Activated naive CD8-positive, alpha-beta T cell treated with anti-CD3 and anti-CD28 coated beads, Interleukin-2, amount 10 ng/mL, durations not matched to agents 7 days and 5 days (primary cell): Measurements from ENCODE around the gene PTPN22. TPM values are rescaled to one million over a fixed set of nuclear protein-coding genes. Genes with fewer than 3 reads are reported as not detected.

Experiments
- ATAC-seq: fragments of 150-1000 bp; cut with Tn5 transposase; one replicate; pipeline ENCODE4 v1.10.0; 2021; ENCODE audit warnings: low read depth, moderate library complexity
- POLR2A ChIA-PET: fragments of 350-600 bp; sonication (Branson Sonifier 250); formaldehyde crosslinking; loops from one replicate; lab custom pipeline; 2021; ENCODE audit warnings: antibody characterized with exemption; lab: Charles Lee
- DNase-seq: peaks from one replicate; pipeline ENCODE4 v3.0.0; 2021
- H3K27ac Mint-ChIP-seq: one replicate; pipeline ENCODE4 v1.8.0; 2022; ENCODE audit warnings: mild to moderate bottlenecking, mixed read lengths
- H3K27me3 Mint-ChIP-seq: one replicate; pipeline ENCODE4 v1.8.0; 2022; ENCODE audit warnings: mild to moderate bottlenecking, moderate library complexity, mixed read lengths
- H3K36me3 Mint-ChIP-seq: one replicate; pipeline ENCODE4 v1.8.0; 2021; ENCODE audit warnings: mild to moderate bottlenecking, mixed read lengths
- H3K4me1 Mint-ChIP-seq: one replicate; pipeline ENCODE4 v1.8.0; 2021; ENCODE audit warnings: mixed read lengths
- H3K4me3 Mint-ChIP-seq: one replicate; pipeline ENCODE4 v1.8.0; 2022; ENCODE audit warnings: mild to moderate bottlenecking, moderate library complexity, mixed read lengths
- H3K9me3 Mint-ChIP-seq: one replicate; pipeline ENCODE4 v1.8.0; 2021; ENCODE audit warnings: mixed read lengths
- total RNA-seq, 2 experiments: library from RNA; stranded (reverse); gene quantifications; one replicate each; pipeline ENCODE4 v1.2.3, GENCODE V29; 2021

Gene PTPN22
- total RNA-seq, 2 experiments from 2014 or later: 74.1 to 82.9 TPM

DNA sequence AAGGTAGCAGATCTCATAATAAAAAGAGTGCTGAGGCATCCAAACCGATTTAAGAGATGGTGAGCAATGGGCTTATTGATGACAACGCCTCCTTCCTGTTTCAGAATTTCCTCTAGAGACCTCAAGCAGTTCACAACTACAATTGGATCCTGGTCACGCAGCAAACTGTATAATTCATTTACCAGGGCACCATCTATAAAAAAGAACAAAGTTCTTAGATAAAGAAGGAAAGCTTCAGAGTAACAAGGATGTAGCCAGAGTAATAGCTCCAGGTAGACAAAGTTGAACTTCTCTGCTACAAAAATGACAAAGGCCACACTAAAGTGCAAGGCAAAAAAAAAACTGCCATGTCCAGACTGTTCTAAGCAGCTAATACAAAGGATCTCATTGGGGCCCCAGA is 29.7 kb upstream of the PTPN22 start:
- POLR2A ChIA-PET: interaction anchor here (0.6 to 7.7 kb wide), 4 partner anchors 27 to 151 kb away, joined by 3 to 148 read pairs (median 4); partner anchors contain the start of gene HIPK1
- ATAC-seq: no peak

DNA sequence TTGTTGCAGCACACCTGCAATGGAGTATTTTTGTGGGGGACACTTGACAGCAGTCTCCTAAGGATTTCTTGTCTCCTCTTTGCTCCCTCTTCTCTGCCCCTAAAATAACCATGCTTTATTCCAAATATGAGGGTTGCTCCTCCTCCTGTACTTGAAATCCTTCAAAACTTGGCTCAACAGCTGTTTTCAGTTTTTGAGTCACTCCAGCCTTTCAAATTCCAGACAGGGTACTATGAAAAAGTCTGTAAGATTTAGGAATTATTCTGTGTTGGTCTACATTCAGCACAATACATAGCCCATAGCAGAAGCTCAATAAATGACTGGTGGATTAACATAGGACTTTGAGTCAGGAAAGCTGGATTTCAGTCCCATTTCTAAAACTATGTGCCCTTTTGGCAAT is 27.6 kb upstream of the PTPN22 start:
- H3K27ac Mint-ChIP-seq: no peak overlapping the region
- peaks cover 41% of the 10 kb centered on the region for H3K4me1 Mint-ChIP-seq
- no peaks in the 10 kb centered on the region for H3K9me3 Mint-ChIP-seq

More for the DNA sequence above, 29.7 kb upstream of the PTPN22 start:
- Mint-ChIP-seq H3K4me3 (peak overlapping the region; percentile 46), H3K27ac (peak overlapping the region; percentile 80), H3K36me3 (peaks cover 55% of the 10 kb centered on the region), H3K27me3 (no peaks in the 10 kb centered on the region), H3K9me3 (no peaks in the 10 kb centered on the region), H3K4me1 (peaks cover 44% of the 10 kb centered on the region)
- DNase-seq: no peak

DNA sequence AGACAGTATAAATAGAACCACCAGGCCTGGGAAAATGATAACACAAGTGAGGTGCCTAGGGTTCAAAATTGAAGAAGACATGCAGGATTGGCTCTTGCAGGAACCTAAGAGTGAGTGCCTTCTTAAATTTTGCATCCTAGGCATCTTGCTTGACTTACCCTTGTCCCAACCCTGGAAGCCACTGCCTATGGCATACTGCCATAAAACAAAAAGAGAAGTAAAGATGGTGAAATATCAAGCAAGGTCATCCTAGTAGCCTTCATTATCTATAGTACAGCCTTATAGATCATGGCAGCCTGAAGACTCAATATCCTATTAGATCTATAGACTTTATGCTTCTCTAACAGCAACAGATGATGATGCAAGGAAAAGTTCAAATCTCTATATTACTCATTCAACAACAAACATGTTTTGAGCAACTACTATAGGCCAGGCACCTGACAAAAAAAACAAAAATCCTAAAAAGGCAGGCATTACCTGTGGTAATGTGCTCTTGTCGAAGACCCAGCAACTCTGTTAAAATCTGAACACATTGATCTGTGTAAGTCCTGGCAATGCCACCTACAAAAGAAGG is 26.8 kb upstream of the PTPN22 start:
- POLR2A ChIA-PET: no interaction called here
- Mint-ChIP-seq H3K27ac (peak overlapping the region; percentile 56), H3K9me3 (no peaks in the 10 kb centered on the region), H3K27me3 (no peaks in the 10 kb centered on the region), H3K4me1 (peaks cover 35% of the 10 kb centered on the region), H3K4me3 (no peak overlapping the region), H3K36me3 (peaks cover 68% of the 10 kb centered on the region)
- no peak for ATAC-seq
- no peak for DNase-seq

More for the DNA sequence above, 27.6 kb upstream of the PTPN22 start:
- DNase-seq (no peak), ATAC-seq (no peak)
- Mint-ChIP-seq H3K4me3 (no peak overlapping the region), H3K27me3 (no peaks in the 10 kb centered on the region), H3K36me3 (peaks cover 68% of the 10 kb centered on the region)
- POLR2A ChIA-PET: interaction anchor here (0.6 kb wide), 1 partner anchor 46 kb away, joined by 4 read pairs; no protein-coding TSS in a partner anchor

DNA sequence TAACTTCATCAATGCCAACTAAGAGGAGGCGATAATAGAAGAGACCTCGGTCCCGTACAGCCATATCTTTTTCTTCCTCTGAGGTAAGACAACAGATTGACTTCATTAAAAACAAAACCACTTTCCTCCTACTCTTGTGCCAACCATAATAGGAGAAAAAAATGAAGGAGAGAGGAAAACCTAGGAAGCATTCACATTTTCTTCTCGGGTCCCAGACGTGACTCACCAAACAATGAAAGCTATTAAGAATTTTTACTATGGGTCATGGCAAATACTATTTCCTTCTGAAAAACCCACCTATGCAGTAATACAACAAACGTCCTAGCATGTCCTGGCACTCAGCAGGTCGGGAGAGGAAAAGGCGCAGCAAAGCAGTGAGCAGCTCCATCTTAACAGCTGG is 24.4 kb upstream of the PTPN22 start:
- H3K27me3 Mint-ChIP-seq: no peaks in the 10 kb centered on the region
- H3K9me3 Mint-ChIP-seq: no peaks in the 10 kb centered on the region
- DNase-seq (no peak), ATAC-seq (no peak)
- H3K27ac Mint-ChIP-seq: peak overlapping the region; percentile 11
- H3K4me1 Mint-ChIP-seq: peaks cover 16% of the 10 kb centered on the region
- peaks cover 56% of the 10 kb centered on the region for H3K36me3 Mint-ChIP-seq
- POLR2A ChIA-PET: interaction anchor here (0.6 to 1.1 kb wide), 2 partner anchors 24 to 27 kb away, joined by 3 read pairs; no protein-coding TSS in a partner anchor
- no peak overlapping the region for H3K4me3 Mint-ChIP-seq

DNA sequence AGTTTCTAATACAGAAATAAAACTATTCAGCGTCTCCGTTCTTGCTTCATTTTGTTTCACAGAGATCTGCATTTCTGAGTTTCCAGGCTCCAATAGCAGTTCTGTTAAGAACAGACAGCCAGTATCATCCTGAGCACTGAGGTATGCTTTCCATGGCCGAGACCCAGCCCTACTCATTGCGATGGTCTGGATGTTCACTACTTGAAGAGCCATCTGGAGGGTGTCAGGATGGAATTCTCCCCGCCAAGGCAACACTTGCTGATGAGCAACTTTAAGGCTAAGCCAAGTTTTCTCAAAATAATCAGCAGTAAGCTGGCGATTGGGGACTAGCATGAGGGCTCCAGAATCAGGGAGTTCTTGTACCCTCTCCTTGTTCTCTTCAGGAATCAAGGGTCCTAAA is 23.6 kb upstream of the PTPN22 start:
- Mint-ChIP-seq H3K36me3 (peaks cover 53% of the 10 kb centered on the region), H3K27me3 (no peaks in the 10 kb centered on the region), H3K4me3 (no peak overlapping the region), H3K4me1 (peaks cover 16% of the 10 kb centered on the region), H3K27ac (no peak overlapping the region), H3K9me3 (no peaks in the 10 kb centered on the region)
- POLR2A ChIA-PET: no interaction called here
- ATAC-seq: no peak
- DNase-seq: no peak

DNA sequence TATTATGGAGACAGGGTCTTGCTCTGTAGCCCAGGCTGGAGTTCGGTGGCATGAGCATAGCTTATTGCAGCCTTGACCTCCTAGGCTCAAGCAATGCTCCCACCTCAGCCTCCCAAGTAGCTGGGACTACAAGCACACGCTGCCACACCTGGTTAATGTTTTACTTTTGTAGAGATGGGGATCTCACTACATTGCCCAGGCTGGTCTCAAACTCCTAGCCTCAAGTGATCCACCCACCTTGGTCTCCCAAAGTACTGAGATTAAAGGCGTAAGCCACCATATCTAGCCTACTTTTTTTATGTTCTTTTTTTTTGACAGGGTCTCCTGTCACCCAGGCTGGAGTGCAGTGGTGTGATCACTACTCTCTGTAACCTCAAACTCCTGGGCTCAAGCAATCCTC is 21.8 kb upstream of the PTPN22 start:
- Mint-ChIP-seq H3K4me3 (no peak overlapping the region), H3K36me3 (peaks cover 37% of the 10 kb centered on the region), H3K27ac (no peak overlapping the region), H3K27me3 (no peaks in the 10 kb centered on the region), H3K9me3 (no peaks in the 10 kb centered on the region), H3K4me1 (peaks cover 7% of the 10 kb centered on the region)
- ATAC-seq (no peak), DNase-seq (no peak)
- POLR2A ChIA-PET: interaction anchor here (1.3 kb wide), 1 partner anchor 12 kb away, joined by 5 read pairs; no protein-coding TSS in a partner anchor

DNA sequence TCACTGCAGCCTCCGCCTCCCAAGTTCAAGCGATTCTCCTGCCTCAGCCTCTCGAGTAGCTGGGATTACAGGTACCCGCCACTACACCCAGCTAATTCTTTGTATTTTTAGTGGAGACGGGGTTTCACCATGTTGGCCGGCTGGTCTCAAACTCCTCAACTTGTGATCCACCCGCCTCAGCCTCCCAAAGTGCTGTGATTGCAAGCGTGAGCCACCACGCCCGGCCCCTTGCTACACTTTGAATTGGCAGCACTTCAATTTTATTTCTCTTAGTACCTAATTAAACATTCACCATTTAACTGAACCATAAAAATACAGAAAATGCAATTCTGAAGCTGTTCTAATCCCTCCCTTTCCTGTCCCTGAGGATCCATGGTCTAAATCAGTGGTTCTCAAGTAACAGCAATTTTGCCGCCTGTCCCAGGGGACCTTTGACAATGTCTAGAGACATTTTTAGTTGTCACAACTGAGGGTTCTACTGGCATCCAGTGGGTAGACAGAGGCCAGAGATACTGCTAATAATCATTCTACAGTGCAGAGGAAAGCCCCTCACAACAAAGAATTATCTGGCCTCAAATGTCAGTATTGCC is 20.2 kb upstream of the PTPN22 start:
- DNase-seq (no peak), ATAC-seq (no peak)
- peaks cover 9% of the 10 kb centered on the region for H3K4me1 Mint-ChIP-seq
- H3K4me3 Mint-ChIP-seq: no peak overlapping the region
- H3K27me3 Mint-ChIP-seq: no peaks in the 10 kb centered on the region
- POLR2A ChIA-PET: interaction anchor here (0.7 kb wide), 1 partner anchor 88 kb away, joined by 5 read pairs; no protein-coding TSS in a partner anchor
- no peaks in the 10 kb centered on the region for H3K9me3 Mint-ChIP-seq
- H3K36me3 Mint-ChIP-seq: peaks cover 27% of the 10 kb centered on the region
- H3K27ac Mint-ChIP-seq: no peak overlapping the region

DNA sequence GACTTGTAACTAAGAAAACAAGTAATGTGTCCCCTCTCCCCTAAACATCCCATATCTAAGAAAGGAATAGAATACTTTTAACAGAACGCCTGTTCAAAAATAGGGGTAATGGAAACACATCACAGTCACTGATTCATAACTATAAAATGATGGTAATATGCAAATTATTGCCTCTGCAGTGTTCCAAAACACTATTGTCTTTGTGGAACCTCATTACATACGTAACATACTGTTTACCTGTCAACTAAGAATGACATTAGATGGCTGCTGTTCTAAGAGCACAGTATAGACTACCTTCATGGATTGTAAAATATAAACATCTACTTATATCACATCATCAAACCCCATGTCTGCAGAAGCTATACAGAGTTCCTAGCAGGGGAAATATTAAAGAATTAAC is 19.3 kb upstream of the PTPN22 start:
- H3K9me3 Mint-ChIP-seq: no peaks in the 10 kb centered on the region
- peaks cover 9% of the 10 kb centered on the region for H3K4me1 Mint-ChIP-seq
- H3K36me3 Mint-ChIP-seq: peaks cover 22% of the 10 kb centered on the region
- POLR2A ChIA-PET: no interaction called here
- no peaks in the 10 kb centered on the region for H3K27me3 Mint-ChIP-seq
- no peak for DNase-seq
- no peak for ATAC-seq
- H3K27ac Mint-ChIP-seq: no peak overlapping the region
- H3K4me3 Mint-ChIP-seq: no peak overlapping the region

DNA sequence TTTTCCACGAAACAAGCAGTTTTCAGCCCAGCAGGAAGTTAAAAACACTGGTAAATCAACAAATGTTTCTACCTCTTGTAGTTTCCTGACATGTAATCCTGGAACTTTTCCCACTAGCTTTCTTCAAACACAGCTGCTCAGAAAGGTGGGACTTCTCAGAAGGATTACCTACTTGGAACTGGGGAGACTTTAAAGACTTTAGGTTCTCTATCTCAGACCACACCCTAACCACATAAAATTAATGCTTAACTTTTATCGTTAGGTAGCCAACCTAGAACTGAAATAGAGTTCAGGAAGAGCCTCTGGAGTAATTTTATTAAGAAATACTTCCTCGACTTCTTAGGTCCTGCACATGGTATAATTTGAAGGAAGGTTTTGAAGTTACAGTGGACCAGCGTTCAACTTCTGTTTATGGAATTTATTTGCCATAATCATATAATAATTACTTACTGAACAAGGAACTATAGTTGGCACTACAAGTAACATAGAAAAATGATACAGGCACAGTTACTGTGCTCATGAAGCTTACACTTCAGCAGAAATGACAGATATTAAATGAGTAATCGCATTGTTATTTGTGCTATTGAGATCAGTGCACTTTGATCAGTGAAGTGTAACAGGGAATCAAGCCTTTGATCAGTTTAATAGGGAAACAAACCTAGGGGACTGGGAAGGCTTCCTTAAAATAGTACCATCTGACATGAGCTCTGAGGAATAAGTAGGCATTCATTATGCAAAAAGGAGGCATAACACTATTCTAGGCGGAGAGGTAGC is 16.1 kb upstream of the PTPN22 start, which contains the start of gene BCL2L15:
Gene BCL2L15, minus strand, starts transcription at position 180 of the 774 bp plus-strand sequence. CDS start 206 bp downstream, outside the sequence.
- no peak for DNase-seq
- POLR2A ChIA-PET: interaction anchor here (1.3 to 1.4 kb wide), 2 partner anchors 16 to 42 kb away, joined by 4 read pairs; no protein-coding TSS in a partner anchor

DNA sequence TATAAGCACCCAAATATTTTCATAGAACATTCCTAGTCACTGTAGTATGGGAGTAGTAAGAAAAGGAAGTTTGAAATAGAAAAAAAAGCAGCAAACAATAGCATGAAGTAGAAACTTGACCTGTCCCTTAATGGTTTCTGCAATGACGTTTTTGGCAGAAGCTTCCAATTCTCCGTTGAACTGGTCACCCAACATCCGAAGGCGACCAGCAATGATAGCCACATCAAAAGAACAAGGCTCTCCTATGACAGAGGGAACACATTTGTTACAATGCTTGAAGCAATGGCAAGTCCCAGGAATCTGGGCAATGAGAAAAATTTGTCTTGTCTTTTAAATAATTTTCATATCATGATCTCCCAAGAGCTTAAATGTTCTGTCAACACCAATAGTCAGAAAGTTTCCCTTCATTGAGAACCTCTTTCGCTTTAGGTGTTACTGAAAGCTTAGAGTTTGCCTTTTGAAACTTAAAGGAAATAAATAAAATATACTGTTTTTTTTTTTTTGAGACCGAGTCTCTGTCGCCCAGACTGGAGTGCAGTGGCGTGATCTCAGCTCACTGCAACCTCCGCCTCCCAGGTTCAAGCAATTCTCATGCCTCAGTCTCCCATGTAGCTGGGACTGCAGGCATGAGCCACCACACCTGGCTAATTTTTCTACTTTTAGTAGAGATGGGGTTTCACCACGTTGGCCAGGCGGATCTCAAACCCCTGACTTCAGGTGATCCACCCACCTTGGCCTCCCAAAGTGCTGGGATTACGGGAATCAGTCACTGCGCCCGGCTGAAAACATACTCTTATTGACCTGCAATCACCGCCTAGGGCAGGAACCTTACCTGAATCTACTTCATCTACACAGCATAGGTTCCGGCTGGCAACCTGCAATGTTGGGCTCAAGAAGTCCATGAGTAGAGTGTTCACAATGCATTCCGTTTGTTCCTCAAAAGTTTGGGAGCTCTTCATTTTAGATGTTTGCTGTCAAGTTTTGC is 15.2 kb upstream of the PTPN22 start:
- ATAC-seq (no peak), DNase-seq (no peak)
- POLR2A ChIA-PET: interaction anchor here (0.8 to 1.4 kb wide), 4 partner anchors 14 to 43 kb away, joined by 3 to 4 read pairs (median 4); no protein-coding TSS in a partner anchor
- Mint-ChIP-seq H3K36me3 (peaks cover 15% of the 10 kb centered on the region), H3K27ac (no peak overlapping the region), H3K4me3 (no peak overlapping the region), H3K27me3 (no peaks in the 10 kb centered on the region), H3K9me3 (no peaks in the 10 kb centered on the region), H3K4me1 (peaks cover 13% of the 10 kb centered on the region)

More for the DNA sequence above, 16.1 kb upstream of the PTPN22 start, which contains the start of gene BCL2L15:
- no peaks in the 10 kb centered on the region for H3K27me3 Mint-ChIP-seq
- peaks cover 17% of the 10 kb centered on the region for H3K36me3 Mint-ChIP-seq
- H3K4me3 Mint-ChIP-seq: peak within 1 kb of the TSS; percentile 11
- no peaks in the 10 kb centered on the region for H3K9me3 Mint-ChIP-seq
- H3K27ac Mint-ChIP-seq: no peak within 1 kb of the TSS
- H3K4me1 Mint-ChIP-seq: peaks cover 15% of the 10 kb centered on the region
- ATAC-seq: no peak

DNA sequence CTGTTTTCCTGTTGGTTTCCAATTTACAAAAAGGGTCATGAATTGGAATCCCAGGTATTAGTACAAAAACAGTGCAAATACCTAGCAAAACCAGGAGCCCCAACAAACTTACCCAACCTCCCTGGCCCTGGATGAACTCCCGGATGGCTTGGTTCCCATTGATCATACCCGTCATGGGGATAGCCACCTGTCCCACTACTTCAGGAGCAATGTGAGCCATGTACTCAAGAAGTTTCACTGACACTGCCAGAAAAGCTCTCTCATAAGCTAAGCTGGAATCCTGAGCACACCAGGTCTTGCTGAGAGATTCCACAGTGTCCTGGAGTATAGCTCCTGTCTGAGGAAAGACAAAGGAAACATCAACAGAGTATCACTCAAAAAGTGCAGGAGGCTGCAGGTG is 10.1 kb upstream of the PTPN22 start:
- Mint-ChIP-seq H3K4me3 (no peak overlapping the region), H3K9me3 (no peaks in the 10 kb centered on the region), H3K36me3 (peaks cover 17% of the 10 kb centered on the region), H3K4me1 (peaks cover 33% of the 10 kb centered on the region), H3K27ac (no peak overlapping the region), H3K27me3 (no peaks in the 10 kb centered on the region)
- ATAC-seq (no peak), DNase-seq (no peak)
- POLR2A ChIA-PET: interaction anchor here (1.4 to 3.7 kb wide), 4 partner anchors 8 to 22 kb away, joined by 4 to 24 read pairs (median 12); partner anchors contain the start of gene AP4B1

DNA sequence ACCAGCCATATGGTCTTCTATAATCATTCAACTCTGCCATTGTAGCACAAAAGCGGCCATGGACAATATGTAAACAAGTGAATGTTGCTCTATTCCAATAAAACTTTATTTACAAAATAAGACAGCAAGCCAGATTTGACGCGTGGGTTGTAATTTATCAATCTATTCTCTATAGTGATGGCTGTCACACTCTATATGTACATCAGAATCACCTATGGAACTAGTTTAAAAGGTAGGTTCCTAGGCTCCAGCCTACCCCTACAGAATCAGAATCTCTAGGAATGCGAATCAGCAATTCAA is 8.2 kb upstream of the PTPN22 start:
- POLR2A ChIA-PET: interaction anchor here (0.7 to 3.7 kb wide), 4 partner anchors 9 to 51 kb away, joined by 3 to 24 read pairs (median 11); partner anchors contain the start of gene AP4B1
- peaks cover 43% of the 10 kb centered on the region for H3K4me1 Mint-ChIP-seq
- no peak overlapping the region for H3K27ac Mint-ChIP-seq
- no peak for ATAC-seq
- no peak for DNase-seq
- H3K36me3 Mint-ChIP-seq: peaks cover 14% of the 10 kb centered on the region
- H3K4me3 Mint-ChIP-seq: no peak overlapping the region
- H3K27me3 Mint-ChIP-seq: no peaks in the 10 kb centered on the region
- H3K9me3 Mint-ChIP-seq: no peaks in the 10 kb centered on the region
